GM19099 (cell line): ENCODE data around the gene PLCB4.

Experiments used
- POLR2A ChIP-seq: IDR thresholded peaks from 3 replicates; pipeline ENCODE4 v1.6.1; 2011; ENCODE audit warnings: low read depth; ENCODE audit not compliant: insufficient read length; ENCODE audit errors: extremely low read depth

Gene PLCB4

DNA sequence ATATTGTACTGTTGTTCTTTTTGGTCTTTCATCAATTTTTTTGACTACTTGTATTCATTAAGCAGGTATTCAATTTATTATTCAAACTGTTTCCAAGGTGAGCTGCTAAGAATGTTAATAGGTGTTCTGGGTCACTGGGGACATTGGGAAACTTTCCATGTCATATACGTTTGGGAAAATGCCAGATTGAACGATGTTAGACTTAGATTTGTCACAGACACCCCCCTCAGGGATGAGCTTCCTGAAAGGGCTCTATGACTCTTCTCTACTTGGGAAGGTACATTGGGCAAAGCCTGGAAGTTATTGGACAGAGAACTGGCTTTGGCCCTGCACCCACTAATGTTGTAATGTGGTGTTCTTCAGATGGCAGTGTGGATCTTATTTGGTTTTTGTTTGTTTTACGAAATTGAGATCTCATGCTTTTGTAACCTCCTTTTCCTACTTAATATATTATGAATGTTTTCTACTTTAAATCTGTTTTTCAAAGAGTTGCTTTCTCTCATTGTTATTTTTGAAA is 42.1 kb downstream of the PLCB4 start:
- no peak for TF ChIP-seq POLR2A

DNA sequence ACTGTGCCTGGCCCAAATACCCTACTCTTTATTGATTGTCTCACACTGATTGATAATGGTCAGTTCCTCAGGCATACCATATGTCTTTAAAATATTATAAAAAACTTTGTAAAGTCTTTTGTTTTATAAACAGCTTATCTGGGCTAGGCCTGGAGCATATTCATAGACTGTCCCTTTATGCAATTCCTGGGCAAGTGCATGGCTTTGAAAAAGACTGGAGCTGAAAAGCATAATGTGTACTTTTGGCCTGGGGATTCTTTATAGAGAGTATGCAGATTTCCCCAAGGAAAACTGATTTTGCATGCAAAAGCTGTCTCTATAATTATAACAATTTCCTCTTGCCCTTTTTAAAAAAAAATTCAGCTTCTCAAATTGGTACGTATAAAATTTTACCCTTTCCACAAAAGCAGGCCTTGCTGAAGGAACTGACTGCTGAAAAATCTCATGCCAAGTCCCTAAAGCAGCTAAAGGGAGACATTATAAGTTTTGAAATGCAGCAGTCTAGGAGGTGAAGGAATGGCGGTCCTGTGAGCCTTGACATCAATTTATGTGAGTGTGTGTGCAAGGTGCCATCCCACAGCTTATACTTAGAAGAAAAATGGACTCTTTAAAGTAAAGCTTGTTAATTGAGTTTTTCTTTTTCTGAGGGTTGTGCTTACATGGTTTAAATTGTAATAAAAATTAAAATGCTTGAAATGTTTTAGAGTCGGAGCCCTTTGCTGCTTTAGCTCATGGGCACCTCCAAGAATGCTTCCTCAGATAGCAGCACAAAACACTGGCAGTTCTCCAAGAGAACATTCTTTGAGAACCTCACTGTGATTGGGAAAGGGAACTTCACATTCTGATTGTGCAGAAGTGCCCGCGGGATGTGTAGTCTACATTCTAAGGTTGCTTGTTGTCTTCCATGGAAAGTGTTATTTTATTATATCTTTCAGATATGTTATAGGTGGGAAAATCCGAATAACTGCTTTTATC is 43.9 kb downstream of the PLCB4 start:
- TF ChIP-seq POLR2A, result no peak

DNA sequence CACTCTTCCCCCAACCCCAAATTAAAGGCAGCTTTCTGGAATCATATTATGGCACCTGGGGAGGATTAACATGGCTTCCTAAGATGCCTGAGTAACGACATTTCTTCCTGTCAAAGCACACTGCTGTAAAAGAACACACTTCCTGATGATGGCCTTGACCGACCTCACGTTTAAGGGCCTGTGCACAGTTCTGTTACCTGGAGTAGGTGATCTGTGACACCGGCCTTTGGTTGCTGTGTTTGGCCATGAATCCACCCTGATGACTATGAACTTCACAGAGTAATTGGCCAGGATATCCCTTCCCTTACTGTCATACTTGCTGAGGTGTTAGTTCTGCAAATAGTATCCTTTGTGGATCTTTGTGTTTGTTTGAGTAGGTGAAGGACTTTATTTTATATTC is 45.8 kb downstream of the PLCB4 start:
- no peak for TF ChIP-seq POLR2A

DNA sequence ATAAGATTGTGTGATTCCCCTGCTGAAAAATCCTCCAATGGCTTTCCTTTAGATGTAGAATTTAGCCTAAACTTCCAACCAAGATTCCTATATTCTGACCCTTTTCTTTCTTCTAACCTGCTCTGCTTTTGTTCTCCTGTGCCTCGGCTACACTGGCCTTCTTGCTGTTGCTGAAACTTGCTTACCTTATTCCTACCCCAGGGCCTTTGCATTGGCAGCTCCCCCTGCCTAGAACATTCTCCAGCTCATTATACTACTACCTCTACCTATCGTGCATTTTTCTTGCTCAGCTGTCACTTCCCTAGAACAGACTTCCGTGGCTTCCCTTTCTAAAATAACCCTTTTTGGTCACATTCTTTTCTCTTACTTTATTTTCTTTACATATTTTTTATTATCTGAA is 48.7 kb downstream of the PLCB4 start:
- no peak for TF ChIP-seq POLR2A

DNA sequence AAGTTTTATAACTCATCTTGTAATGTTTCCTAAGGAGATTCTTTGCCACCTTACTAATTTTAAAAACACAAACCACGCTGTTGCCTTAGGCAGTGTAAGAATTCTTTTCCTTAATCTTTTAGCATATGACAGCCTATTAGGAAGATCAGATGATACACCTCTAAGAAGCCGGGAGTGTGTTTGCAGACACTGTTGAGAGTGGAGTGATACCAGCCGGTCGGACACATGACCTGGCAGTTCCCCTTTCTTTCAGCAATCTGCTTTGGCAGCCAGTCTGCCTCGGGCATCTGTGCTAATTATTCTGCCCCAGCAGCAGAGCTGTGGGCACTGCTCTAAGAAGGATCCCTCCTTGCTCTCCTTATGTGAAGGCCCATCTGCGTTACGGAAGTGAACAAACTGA is 50.9 kb downstream of the PLCB4 start:
- TF ChIP-seq POLR2A, result no peak

DNA sequence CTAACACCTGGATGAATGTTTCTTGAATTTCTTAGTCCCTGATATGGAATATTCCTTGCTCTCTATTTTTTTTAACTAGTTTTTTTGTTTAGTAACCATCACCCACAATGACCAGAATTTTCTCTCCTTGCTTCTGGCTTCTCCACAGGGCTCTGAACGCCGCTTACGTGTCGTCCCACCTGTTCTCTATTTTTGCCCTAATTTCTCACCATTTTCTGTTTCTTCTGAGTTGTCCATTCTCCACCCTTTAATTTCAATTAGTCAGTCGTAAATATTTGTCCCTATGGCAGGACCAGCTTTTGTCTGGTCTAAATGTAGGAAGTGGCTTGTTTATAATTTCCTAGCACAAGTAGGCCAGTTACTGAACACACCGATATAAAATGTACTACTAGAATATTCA is 52.3 kb downstream of the PLCB4 start:
- no peak for TF ChIP-seq POLR2A

DNA sequence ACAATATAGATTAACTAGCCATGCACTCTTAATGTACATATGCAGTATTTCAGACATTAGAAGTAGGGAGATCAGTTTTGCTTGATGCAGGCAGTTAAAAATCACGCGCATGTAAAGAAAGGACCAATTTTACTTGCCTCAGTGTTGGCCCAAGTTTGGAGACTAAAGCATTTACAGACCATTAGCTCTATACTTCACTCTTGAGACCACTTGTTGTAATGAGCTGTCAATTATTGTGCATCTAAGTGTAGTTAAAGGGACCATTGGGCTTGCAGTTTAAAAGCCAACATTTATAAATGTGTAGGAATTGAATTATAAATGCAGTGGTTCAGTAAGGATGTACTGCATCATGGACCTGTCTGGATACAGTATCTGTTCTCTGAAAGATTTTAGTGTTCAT is 53.7 kb downstream of the PLCB4 start:
- TF ChIP-seq POLR2A, result no peak

DNA sequence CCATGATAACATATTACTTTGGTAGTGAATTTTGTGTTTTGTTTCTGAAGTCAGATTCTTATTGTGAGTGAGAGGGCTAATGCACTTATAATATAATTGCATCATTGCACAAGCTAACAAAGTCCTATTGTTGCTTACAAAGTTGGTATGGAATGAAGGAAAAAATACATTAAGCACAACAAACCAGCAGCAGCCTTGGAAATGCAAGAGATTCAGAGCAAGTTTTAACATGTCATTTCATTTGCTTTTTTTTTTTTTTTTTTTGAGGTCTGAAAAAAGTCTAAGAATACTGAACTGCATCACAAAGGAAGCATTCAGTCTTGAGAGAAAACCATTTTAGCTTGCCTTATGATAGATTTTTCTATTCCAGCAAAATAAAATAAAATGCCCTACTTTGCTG is 57.6 kb downstream of the PLCB4 start:
- no peak for TF ChIP-seq POLR2A

DNA sequence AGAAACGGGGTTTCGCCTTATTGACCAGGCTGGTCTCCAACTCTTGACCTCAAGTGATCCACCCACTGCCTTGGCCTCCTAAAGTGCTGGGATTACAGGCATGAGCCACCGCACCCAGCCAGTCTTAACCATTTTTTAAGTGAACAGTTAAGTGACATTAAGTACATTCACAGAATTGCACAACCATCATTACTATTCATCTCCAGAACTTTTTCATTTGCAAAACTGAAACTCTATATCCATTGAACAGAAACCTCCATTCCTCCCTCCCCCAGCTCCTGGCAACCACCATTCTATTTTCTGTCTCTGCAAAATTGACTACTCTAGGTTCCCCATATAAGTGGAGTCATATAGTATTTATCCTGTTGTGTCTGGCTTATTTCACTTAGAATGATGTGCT is 59.7 kb downstream of the PLCB4 start:
- no peak for TF ChIP-seq POLR2A

DNA sequence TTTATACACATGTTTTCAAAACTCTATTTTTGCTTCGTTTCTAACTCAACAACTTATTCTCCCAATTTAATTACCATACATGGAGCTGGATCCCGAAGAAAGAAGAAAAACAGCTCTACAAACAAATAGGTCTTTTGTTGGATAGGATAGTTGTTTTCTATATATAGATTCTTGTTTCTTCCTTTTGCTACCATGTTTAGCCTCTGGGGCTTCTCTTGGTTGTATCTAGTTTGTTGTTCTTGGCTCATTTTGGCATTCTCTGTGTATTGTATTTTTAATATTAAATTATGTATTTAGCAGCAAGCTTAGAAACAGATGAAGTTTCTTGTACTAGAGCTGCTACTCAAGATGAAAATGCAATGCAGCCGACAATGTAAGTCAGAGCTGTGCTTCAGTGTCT is 60.9 kb downstream of the PLCB4 start:
- TF ChIP-seq POLR2A, result no peak

GRCh38 chr20:9130521-9130920 is 61.6 kb downstream of the PLCB4 start:
- TF ChIP-seq POLR2A, result no peak

GRCh38 chr20:9131841-9132240 is 63.0 kb downstream of the PLCB4 start:
- no peak for TF ChIP-seq POLR2A

- no peak for TF ChIP-seq POLR2A
These were observed 65.5 kb downstream of the PLCB4 start for GRCh38 chr20:9134346-9134745.

GRCh38 chr20:9136114-9136513 is 67.2 kb downstream of the PLCB4 start:
- TF ChIP-seq POLR2A, result no peak

DNA sequence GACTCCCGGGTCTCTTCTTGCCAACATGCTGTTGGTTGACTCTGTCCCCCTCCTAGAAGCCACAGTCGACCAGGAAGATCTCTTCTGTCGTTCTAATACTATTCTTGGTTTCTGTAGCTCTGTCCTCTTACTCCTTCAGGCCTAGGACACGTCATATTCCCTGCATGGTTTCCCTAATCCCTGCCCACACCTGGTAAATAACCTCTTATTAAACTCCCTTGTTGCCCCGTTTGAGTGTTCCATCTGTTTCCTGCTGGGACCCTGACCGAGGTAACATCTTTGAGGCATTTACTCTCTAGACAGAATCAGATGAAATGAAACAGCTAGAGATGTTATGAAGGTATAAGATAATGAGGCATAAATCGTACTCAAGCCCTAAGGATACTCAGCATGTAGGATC is 68.1 kb downstream of the PLCB4 start:
- no peak for TF ChIP-seq POLR2A

- TF ChIP-seq POLR2A, result no peak
These were observed 70.4 kb downstream of the PLCB4 start for GRCh38 chr20:9139106-9139833.
